NCI-H82 treated with DMSO at 0.1 percent for 48 hours (cell line): ENCODE measurements around the gene PDE6H.

ENCODE experiments used
- DNase-seq: peaks from one replicate; lab custom pipeline; 2025; ENCODE audit not compliant: unreplicated experiment; lab: John Stamatoyannopoulos, UW

Gene PDE6H

GRCh38 chr12:14950982-14951746 is 21.7 kb upstream of the PDE6H start:
- DNase-seq = no peak

- no peak for DNase-seq
Measured at GRCh38 chr12:14951851-14952250, 21.0 kb upstream of the PDE6H start.

GRCh38 chr12:14952299-14952921 is 20.4 kb upstream of the PDE6H start:
- no peak for DNase-seq

GRCh38 chr12:14953752-14954151 is 19.1 kb upstream of the PDE6H start:
- no peak for DNase-seq

- DNase-seq = no peak
Measured at GRCh38 chr12:14954269-14954668, 18.6 kb upstream of the PDE6H start.

- peak; percentile 29 for DNase-seq
Measured at GRCh38 chr12:14956024-14956891, 16.6 kb upstream of the PDE6H start.

GRCh38 chr12:14956905-14957304 is 15.9 kb upstream of the PDE6H start:
- no peak for DNase-seq

- no peak for DNase-seq
Measured at GRCh38 chr12:14957551-14958168, 15.2 kb upstream of the PDE6H start.

GRCh38 chr12:14958361-14959125 is 14.3 kb upstream of the PDE6H start:
- no peak for DNase-seq

- DNase-seq = no peak
Measured at GRCh38 chr12:14959126-14959440, 13.8 kb upstream of the PDE6H start.

- no peak for DNase-seq
Measured at GRCh38 chr12:14959463-14959862, 13.4 kb upstream of the PDE6H start.

GRCh38 chr12:14959916-14960496 is 12.8 kb upstream of the PDE6H start:
- DNase-seq = no peak

- DNase-seq = no peak
Measured at GRCh38 chr12:14960548-14961465, 12.0 kb upstream of the PDE6H start.

- DNase-seq = no peak
Measured at GRCh38 chr12:14961466-14962152, 11.2 kb upstream of the PDE6H start, which contains the start of gene ARHGDIB. ARHGDIB (minus strand) TSS chr12:14961601; CDS start chr12:14950712, 10,889 bp downstream.

- DNase-seq = no peak
Measured at GRCh38 chr12:14962153-14962539, 10.7 kb upstream of the PDE6H start.

- DNase-seq = no peak
Measured at GRCh38 chr12:14962797-14963196, 10.0 kb upstream of the PDE6H start.

- no peak for DNase-seq
Measured at GRCh38 chr12:14963520-14963919, 9.3 kb upstream of the PDE6H start.

- DNase-seq = no peak
Measured at GRCh38 chr12:14964406-14964805, 8.4 kb upstream of the PDE6H start.

- no peak for DNase-seq
Measured at GRCh38 chr12:14965221-14965620, 7.6 kb upstream of the PDE6H start.
